Measurements from ENCODE around the gene ACTN4. TPM values are rescaled to one million over a fixed set of nuclear protein-coding genes. Genes with fewer than 3 reads are reported as not detected.

ACTN4 gene
- total RNA-seq, 1 experiment from 2014 or later = 1,462 TPM

DNA sequence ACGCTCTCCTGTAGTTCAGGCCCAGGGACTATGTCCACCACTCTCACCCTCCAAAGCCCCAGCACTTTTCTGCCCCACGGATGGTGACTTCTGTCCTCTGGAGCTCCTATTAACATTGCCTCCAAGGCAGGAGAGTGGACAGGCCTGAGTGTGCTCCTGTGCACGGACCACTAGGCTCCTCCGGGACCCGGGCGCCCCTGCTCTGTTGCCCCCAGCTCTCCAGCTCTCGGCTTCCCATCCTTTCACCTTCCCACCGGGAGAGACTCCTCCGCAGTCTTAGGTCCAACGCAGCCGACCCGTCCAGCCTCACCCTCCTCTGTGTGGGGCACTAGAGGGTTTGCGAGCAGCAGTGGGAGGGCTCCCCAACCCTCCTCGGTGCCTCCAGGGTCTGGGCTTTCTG is 66.4 kb downstream of the ACTN4 start:
- Mint-ChIP-seq H3K36me3 (ENCODE audit: insufficient read depth, unreplicated experiment) (peaks cover 100% of the 10 kb centered on the region), H3K27me3 (ENCODE audit: unreplicated experiment) (no peaks in the 10 kb centered on the region), H3K27ac (ENCODE audit: unreplicated experiment) (peak overlapping the region; percentile 73), H3K4me1 (ENCODE audit: low read depth, unreplicated experiment) (peaks cover 14% of the 10 kb centered on the region), H3K4me3 (ENCODE audit: low read depth, unreplicated experiment) (no peak overlapping the region), H3K9me3 (ENCODE audit: low read depth, unreplicated experiment) (no peaks in the 10 kb centered on the region)
- CTCF ChIA-PET = no interaction called here
- DNase-seq = no peak
- intact Hi-C loops (cut with micrococcal nuclease; ENCODE audit: unreplicated experiment) = no loop called here
- no TSS peak for BruUV-seq (replicated peaks)
- TF ChIP-seq, protein P1, sequence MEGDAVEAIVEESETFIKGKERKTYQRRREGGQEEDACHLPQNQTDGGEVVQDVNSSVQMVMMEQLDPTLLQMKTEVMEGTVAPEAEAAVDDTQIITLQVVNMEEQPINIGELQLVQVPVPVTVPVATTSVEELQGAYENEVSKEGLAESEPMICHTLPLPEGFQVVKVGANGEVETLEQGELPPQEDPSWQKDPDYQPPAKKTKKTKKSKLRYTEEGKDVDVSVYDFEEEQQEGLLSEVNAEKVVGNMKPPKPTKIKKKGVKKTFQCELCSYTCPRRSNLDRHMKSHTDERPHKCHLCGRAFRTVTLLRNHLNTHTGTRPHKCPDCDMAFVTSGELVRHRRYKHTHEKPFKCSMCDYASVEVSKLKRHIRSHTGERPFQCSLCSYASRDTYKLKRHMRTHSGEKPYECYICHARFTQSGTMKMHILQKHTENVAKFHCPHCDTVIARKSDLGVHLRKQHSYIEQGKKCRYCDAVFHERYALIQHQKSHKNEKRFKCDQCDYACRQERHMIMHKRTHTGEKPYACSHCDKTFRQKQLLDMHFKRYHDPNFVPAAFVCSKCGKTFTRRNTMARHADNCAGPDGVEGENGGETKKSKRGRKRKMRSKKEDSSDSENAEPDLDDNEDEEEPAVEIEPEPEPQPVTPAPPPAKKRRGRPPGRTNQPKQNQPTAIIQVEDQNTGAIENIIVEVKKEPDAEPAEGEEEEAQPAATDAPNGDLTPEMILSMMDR (IDR thresholded peaks at IDR 0.05; ENCODE audit: unreplicated experiment) = no peak

DNA sequence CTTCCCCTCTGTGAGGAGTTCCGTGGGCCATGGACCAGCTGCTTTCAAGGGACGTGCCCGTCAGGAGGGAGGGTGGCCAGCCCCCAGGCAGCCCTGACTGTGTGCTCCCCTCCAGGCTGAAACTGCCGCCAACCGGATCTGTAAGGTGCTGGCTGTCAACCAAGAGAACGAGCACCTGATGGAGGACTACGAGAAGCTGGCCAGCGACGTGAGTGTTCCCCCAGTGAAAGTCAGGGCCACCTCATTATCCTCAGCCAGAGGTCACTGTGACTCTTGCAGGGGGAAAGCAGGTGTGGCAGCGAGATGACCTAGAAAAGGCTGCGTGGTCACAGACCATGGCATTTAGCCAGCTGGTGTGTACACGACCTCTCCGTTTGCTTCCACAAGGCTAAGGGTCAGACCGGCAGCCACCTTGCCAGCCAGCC is 66.9 kb downstream of the ACTN4 start:
- H3K4me1 Mint-ChIP-seq (ENCODE audit: low read depth, unreplicated experiment) = peaks cover 19% of the 10 kb centered on the region
- no peak for DNase-seq
- TF ChIP-seq, protein P1 (IDR thresholded peaks at IDR 0.05; ENCODE audit: unreplicated experiment) = no peak
- H3K27ac Mint-ChIP-seq (ENCODE audit: unreplicated experiment) = peak overlapping the region; percentile 73
- BruUV-seq (replicated peaks) = no TSS peak
- H3K4me3 Mint-ChIP-seq (ENCODE audit: low read depth, unreplicated experiment) = no peak overlapping the region
- H3K36me3 Mint-ChIP-seq (ENCODE audit: insufficient read depth, unreplicated experiment) = peaks cover 100% of the 10 kb centered on the region
- intact Hi-C loops (cut with micrococcal nuclease; ENCODE audit: unreplicated experiment) = no loop called here
- no peaks in the 10 kb centered on the region for H3K9me3 Mint-ChIP-seq (ENCODE audit: low read depth, unreplicated experiment)
- H3K27me3 Mint-ChIP-seq (ENCODE audit: unreplicated experiment) = no peaks in the 10 kb centered on the region
- CTCF ChIA-PET = interaction anchor here (0.5 to 0.6 kb wide), 3 partner anchors 22 to 731 kb away, joined by 3 to 4 read pairs (median 3); partner anchors contain the start of gene SUPT5H

GRCh38 chr19:38715555-38715954 is 68.1 kb downstream of the ACTN4 start:
- DNase-seq = no peak
- no peak overlapping the region for H3K4me3 Mint-ChIP-seq (ENCODE audit: low read depth, unreplicated experiment)
- H3K27me3 Mint-ChIP-seq (ENCODE audit: unreplicated experiment) = no peaks in the 10 kb centered on the region
- intact Hi-C loops (cut with micrococcal nuclease; ENCODE audit: unreplicated experiment) = no loop called here
- TF ChIP-seq, protein P1 (IDR thresholded peaks at IDR 0.05; ENCODE audit: unreplicated experiment) = no peak
- H3K9me3 Mint-ChIP-seq (ENCODE audit: low read depth, unreplicated experiment) = no peaks in the 10 kb centered on the region
- CTCF ChIA-PET = interaction anchor here (0.6 kb wide), 1 partner anchor 194 kb away, joined by 3 read pairs; no protein-coding TSS in a partner anchor
- H3K27ac Mint-ChIP-seq (ENCODE audit: unreplicated experiment) = no peak overlapping the region
- H3K36me3 Mint-ChIP-seq (ENCODE audit: insufficient read depth, unreplicated experiment) = peaks cover 100% of the 10 kb centered on the region
- BruUV-seq (replicated peaks) = no TSS peak
- peaks cover 27% of the 10 kb centered on the region for H3K4me1 Mint-ChIP-seq (ENCODE audit: low read depth, unreplicated experiment)

DNA sequence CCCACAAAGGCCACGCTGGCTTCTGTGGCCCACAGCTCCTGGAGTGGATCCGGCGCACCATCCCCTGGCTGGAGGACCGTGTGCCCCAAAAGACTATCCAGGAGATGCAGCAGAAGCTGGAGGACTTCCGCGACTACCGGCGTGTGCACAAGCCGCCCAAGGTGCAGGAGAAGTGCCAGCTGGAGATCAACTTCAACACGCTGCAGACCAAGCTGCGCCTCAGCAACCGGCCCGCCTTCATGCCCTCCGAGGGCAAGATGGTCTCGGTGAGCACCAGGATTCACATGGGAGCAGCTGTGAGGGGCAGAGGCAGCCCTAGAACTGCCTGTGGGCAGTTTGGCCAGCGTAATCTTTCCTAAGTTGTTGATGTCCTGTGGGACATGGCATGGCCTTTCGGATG is 69.6 kb downstream of the ACTN4 start:
- H3K27me3 Mint-ChIP-seq (ENCODE audit: unreplicated experiment) = no peaks in the 10 kb centered on the region
- intact Hi-C loops (cut with micrococcal nuclease; ENCODE audit: unreplicated experiment) = no loop called here
- CTCF ChIA-PET = interaction anchor here (0.7 kb wide), 1 partner anchor 23 kb away, joined by 4 read pairs; no protein-coding TSS in a partner anchor
- H3K36me3 Mint-ChIP-seq (ENCODE audit: insufficient read depth, unreplicated experiment) = peaks cover 100% of the 10 kb centered on the region
- BruUV-seq (replicated peaks) = no TSS peak
- H3K4me1 Mint-ChIP-seq (ENCODE audit: low read depth, unreplicated experiment) = peaks cover 27% of the 10 kb centered on the region
- no peak for DNase-seq
- peak overlapping the region; percentile 40 for H3K27ac Mint-ChIP-seq (ENCODE audit: unreplicated experiment)
- no peaks in the 10 kb centered on the region for H3K9me3 Mint-ChIP-seq (ENCODE audit: low read depth, unreplicated experiment)
- TF ChIP-seq, protein P1 (IDR thresholded peaks at IDR 0.05; ENCODE audit: unreplicated experiment) = no peak
- no peak overlapping the region for H3K4me3 Mint-ChIP-seq (ENCODE audit: low read depth, unreplicated experiment)

Measured in Calu3 (cell line).